ENCODE measurements around the gene RPS21. TPM values are rescaled to one million over a fixed set of nuclear protein-coding genes. Genes with fewer than 3 reads are reported as not detected.

The RPS21 gene
- total RNA-seq, 1 experiment from 2014 or later = 2,488 TPM

- no peak; the same call in 1 of the 2 replicates for TF ChIP-seq ELF1 (IDR thresholded peaks at IDR 0.05; ENCODE audit: borderline replicate concordance, low read depth)
- TF ChIP-seq SRF (IDR thresholded peaks at IDR 0.05; ENCODE audit: low read depth) = no peak
- no peak for TF ChIP-seq ATF3 (IDR thresholded peaks at IDR 0.05)
- TF ChIP-seq TCF7L2 (IDR thresholded peaks at IDR 0.05; ENCODE audit: borderline replicate concordance, extremely low read depth, insufficient read depth, insufficient read length) = no peak
- no peak for TF ChIP-seq ZNF274 (IDR thresholded peaks at IDR 0.05; ENCODE audit: low read depth, low read length)
- no peak for TF ChIP-seq EZH2 (IDR thresholded peaks at IDR 0.05)
Measured at GRCh38 chr20:62386383-62387218, at the start of gene RPS21 (continued).

DNA sequence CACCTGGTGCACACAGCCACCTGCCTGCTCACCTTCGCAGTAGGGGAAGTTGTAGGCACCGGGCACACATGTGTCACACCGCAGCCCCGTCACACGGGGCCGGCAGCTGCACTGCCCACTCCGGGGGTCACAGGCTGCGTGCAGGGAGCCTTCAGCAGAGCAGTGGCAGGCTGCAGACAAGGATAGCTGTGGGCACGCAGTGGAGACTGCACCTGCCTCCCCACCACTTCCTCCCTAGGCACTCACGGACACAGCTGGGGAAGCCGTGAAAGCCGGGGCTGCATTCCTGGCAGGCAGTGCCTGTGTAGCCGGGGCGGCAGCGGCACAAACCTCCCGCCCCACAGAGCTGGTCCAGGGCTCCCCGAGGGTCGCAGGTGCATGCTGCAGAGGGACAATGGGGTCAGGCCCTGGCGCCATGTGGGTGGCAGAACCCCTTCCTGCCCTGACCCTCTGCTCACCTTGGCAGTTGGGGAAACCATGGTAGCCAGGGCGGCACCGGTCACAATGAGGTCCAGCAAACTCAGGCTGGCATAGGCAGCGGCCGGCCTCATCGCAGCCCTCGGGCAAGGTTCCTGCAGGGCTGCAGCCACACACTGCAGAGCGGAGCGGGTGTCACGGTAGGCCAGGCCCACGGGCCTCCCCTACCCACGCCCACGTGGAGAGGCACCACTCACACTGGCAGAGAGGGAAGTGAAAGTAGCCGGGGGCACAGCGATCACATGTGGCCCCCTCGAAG lies 49.2 kb upstream of the RPS21 start:
- intact Hi-C loops (cut with micrococcal nuclease) = no loop called here
- ChIA-PET POLR2A (no interaction called here), CTCF (no interaction called here), RAD21 (ENCODE audit: low non-redundant PET in 1 of 2, low total read pairs in 2 of 2, uncharacterized antibody in 2 of 2, unreplicated experiment in 2 of 2) (no interaction called here)
- no peaks in the 10 kb centered on the region for H3K9me3 ChIP-seq (ENCODE audit: control insufficient read depth in 1 of 2, insufficient read depth in 1 of 2, low read depth in 1 of 2, low read length in 2 of 2)
- H3K27me3 ChIP-seq (ENCODE audit: insufficient read depth, low read length) = no peaks in the 10 kb centered on the region
- H3K9ac ChIP-seq (ENCODE audit: low read length) = no peak overlapping the region
- no peaks in the 10 kb centered on the region for H3K9me2 ChIP-seq (ENCODE audit: insufficient read depth)
- peaks cover 5% of the 10 kb centered on the region; the same call in 1 of the 2 replicates for H3K79me2 ChIP-seq (ENCODE audit: insufficient read depth, low read length)
- no peaks in the 10 kb centered on the region; the same call in 1 of the 2 replicates for H4K20me1 ChIP-seq (ENCODE audit: insufficient read depth)
- H3K36me3 ChIP-seq (ENCODE audit: control insufficient read depth in 1 of 2, insufficient read depth in 2 of 2, low read length in 2 of 2) = peaks cover 22 to 36% of the 10 kb centered on the region in 2 experiments; a peak in 3 of 4 replicates
- H3K4me2 ChIP-seq (ENCODE audit: low read length) = no peak overlapping the region
- H3K27ac ChIP-seq (ENCODE audit: low read depth, low read length) = no peak overlapping the region
- TSS peak; percentile 40 for BruUV-seq (replicated peaks)
- no peak for ATAC-seq
- H2AFZ ChIP-seq (ENCODE audit: low read depth, low read length, poor library complexity, severe bottlenecking) = no peak overlapping the region
- no peak for DNase-seq (ENCODE audit: low read depth, low spot score)
- H3K4me1 ChIP-seq (ENCODE audit: control insufficient read depth in 1 of 2, insufficient read depth in 2 of 2, low read length in 2 of 2) = no peaks in the 10 kb centered on the region
- no peak overlapping the region for H3K4me3 ChIP-seq (replicated peaks in 1 of 2; ENCODE audit: low read depth in 1 of 2, low read length in 2 of 2)
- no peak for TF ChIP-seq RAD21 (IDR thresholded peaks at IDR 0.05; ENCODE audit: low read depth)
- no peak for TF ChIP-seq MAX (IDR thresholded peaks at IDR 0.05)
- TF ChIP-seq SIN3A (IDR thresholded peaks at IDR 0.05; ENCODE audit: low read depth) = no peak
- TF ChIP-seq CTCF (IDR thresholded peaks at IDR 0.05 in 2 of 3, conservative IDR thresholded peaks at IDR 0.05 in 1 of 3; ENCODE audit: borderline replicate concordance in 1 of 3, insufficient read depth in 1 of 3, low read depth in 2 of 3, low read length in 2 of 3) = no peak
- TF ChIP-seq ZBTB33 (IDR thresholded peaks at IDR 0.05; ENCODE audit: extremely low read depth, insufficient replicate concordance, low read length) = no peak
- TF ChIP-seq POLR2A (IDR thresholded peaks at IDR 0.05; ENCODE audit: borderline replicate concordance, extremely low read depth, insufficient read depth, insufficient read length) = no peak
- no peak for TF ChIP-seq SRF (IDR thresholded peaks at IDR 0.05; ENCODE audit: low read depth)
- TF ChIP-seq EZH2 (IDR thresholded peaks at IDR 0.05) = no peak
- TF ChIP-seq POLR2AphosphoS5 (IDR thresholded peaks at IDR 0.05; ENCODE audit: low read depth, low read length) = no peak
- TF ChIP-seq SP1 (IDR thresholded peaks at IDR 0.05; ENCODE audit: low read depth) = no peak
- no peak for TF ChIP-seq ZFX (IDR thresholded peaks at IDR 0.05)
- TF ChIP-seq ZNF274 (IDR thresholded peaks at IDR 0.05; ENCODE audit: low read depth, low read length) = no peak
- no peak for TF ChIP-seq EGR1 (IDR thresholded peaks at IDR 0.05; ENCODE audit: low read depth)

Measured in HCT116 (cell line).